HG03432 (cell line): ENCODE data around the gene DSN1.
"Not testable (repeated sequence)": the region's sequence is repeated elsewhere in the genome, so short reads cannot be mapped to it uniquely, and the experiment has no call there.

Experiments
- ATAC-seq: cut with Tn5 transposase; IDR thresholded peaks from one replicate; pipeline ENCODE4 v1.9.1; 2021; ENCODE audit warnings: mild to moderate bottlenecking, moderate library complexity; ENCODE audit not compliant: unreplicated experiment

Gene DSN1, protein sequence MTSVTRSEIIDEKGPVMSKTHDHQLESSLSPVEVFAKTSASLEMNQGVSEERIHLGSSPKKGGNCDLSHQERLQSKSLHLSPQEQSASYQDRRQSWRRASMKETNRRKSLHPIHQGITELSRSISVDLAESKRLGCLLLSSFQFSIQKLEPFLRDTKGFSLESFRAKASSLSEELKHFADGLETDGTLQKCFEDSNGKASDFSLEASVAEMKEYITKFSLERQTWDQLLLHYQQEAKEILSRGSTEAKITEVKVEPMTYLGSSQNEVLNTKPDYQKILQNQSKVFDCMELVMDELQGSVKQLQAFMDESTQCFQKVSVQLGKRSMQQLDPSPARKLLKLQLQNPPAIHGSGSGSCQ

GRCh38 chr20:36773597-36774390 lies at the start of gene DSN1:
TSS of gene DSN1 (minus strand) at chr20:36773763. CDS start at chr20:36771458, 2,305 bp downstream.
- peak; percentile 89 for ATAC-seq

- no peak for ATAC-seq
Observed at GRCh38 chr20:36823121-36823520, 49.6 kb upstream of the DSN1 start.

DNA sequence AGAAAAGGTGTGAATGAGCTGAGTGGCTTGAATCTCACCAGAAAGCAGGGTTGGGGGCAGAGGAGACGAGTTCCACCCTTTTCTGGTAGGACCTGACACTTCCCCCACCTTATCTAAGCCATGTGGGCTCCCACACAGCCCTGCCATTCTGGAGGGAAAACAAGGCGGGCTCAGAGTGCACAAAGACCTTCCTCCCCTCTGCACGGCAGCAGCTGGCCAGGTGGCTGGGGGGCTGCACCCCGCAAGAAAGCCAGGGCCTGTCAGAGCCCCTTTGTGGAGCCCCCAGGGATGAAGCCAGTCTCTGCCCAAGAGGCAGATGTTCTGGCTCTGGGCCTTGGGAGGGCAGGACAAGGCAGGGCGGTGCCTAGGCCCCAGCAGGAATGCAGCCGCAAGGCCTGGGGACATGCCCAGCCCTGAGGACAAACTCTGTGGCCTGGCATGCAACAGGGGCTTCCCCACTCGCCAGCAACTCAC lies 48.4 kb upstream of the DSN1 start:
- no peak for ATAC-seq

DNA sequence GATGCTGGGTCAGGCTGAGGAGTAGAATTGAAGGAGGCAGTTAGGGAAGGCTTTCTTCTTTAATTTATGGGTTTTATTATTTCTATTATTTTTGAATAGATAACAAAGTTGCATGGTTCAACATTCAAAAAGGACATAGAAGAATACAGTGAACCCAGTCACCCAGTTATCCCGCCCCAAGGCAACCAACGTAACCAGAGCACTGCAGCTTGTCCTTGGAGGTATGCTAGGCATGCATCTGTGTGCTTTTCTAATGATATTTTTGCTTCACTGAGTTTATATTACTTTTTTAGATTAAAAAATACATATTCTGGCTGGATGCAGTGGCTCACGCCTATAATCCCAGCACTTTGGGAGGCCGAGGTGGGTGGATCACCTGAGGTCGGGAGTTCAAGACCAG lies 47.4 kb upstream of the DSN1 start:
- ATAC-seq: no peak

DNA sequence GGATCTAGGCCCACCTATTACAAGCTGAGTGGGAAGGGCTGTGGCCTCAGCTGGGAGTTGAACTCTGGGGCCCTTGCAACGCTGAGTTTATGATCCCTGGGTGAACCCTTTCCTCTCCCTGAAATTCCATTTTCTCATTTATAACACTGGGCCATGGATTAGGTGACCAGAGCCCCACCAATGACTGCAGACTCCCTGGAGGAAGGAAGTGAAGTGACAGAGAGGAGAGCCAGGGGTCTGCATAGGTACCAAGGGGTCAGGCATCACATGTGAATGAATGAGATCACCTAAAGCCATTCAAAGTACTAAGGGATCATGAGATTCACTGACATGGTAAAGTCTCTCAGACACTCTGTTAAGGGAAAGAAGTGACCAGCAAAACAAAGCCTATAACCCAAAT lies 46.5 kb upstream of the DSN1 start:
- no peak for ATAC-seq

DNA sequence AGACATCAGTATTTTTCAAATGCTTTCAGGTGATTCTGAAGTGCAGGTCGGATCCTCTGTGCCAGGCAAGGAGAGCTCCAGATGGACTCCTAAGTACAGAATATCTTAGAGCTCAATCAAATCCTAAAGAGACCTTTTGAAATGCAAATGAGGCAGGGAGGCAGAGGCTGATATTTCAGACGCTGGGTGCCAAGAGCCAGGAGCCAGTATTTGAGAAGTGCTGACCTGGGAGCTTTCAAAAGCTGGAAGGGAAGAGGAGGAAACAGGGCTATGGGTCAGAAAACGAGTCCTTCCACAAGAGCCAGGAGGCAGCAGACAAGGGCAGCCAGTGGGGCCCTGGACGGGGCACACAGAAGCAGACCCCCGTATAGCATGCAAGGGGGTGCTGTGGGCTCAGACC lies 46.1 kb upstream of the DSN1 start:
- no peak for ATAC-seq

DNA sequence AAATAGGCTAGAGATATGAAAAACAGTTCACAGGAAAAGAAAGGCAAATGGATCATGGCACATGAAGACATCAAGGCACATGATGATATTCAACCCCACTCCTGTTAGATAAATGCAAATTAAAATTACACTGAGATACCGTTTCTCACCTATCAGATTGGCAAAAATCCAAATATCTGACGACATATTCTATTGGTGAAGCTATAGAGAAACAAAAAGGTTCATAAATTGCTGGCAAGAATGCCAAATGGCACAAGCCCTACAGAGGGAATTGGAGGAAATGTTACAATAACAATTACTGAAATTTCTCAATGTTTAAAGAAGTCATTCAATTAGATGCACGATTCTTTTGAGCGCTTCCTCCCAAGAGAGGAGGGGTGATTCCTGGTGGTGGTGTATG lies 45.3 kb upstream of the DSN1 start:
- no peak for ATAC-seq

- no peak for ATAC-seq
Observed at GRCh38 chr20:36818185-36818584, 44.6 kb upstream of the DSN1 start.

- ATAC-seq: no peak
Observed at GRCh38 chr20:36817496-36817895, 43.9 kb upstream of the DSN1 start.

DNA sequence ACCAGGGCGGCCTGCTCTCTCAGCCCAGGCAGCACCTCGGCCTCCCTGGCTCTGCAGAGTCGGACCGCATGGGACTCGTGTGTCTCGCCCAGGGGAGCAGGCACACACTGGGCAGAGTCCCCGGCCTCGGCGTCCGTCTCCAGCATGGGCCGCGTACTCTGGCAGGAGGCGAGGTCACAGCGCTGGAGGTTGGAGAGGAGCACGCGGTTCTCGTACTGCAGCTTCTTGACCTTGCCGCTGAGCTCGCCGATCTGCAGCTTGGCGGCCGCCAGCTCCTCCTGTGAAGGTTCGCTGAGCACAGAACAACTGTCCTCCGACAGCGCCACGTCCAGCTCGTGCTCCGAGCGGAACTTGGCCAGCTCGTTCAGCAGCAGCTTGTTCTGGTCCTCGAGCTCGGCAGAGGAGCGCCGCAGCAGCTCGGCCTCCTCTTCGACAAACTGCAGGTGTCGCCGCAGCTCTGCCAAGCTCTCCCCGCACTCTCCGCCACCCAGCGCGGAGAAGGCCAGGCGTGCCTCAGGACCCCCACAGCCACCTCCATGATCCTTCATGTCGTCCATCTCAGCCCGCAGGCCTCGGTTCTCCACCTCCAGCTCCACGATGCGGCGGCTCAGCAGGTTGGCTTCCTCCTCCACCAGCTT lies 42.0 kb upstream of the DSN1 start:
- ATAC-seq: no peak

- no peak for ATAC-seq
Observed at GRCh38 chr20:36812594-36813463, 39.3 kb upstream of the DSN1 start.

GRCh38 chr20:36808317-36809257 lies 35.0 kb upstream of the DSN1 start:
- ATAC-seq: no peak

- ATAC-seq: no peak
Observed at GRCh38 chr20:36806049-36806448, 32.5 kb upstream of the DSN1 start.

DNA sequence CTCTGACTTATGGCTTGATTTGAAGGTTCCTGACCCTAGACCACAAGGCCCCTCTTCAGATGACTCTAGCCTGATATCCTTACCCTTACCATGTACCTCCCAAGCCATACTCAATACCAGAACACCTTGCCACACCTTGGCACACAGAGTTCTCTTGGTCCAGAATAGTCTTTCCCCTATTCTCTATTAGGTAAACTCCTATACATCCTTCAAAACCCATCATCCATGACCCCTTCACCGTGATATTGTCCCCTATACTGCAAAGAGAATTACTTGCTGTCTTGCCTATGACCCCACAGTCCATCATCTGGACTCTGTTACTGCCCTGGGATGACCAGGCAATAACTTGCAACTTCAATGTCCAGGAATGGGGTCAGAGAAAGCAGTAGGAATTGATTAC lies 31.8 kb upstream of the DSN1 start:
- no peak for ATAC-seq

DNA sequence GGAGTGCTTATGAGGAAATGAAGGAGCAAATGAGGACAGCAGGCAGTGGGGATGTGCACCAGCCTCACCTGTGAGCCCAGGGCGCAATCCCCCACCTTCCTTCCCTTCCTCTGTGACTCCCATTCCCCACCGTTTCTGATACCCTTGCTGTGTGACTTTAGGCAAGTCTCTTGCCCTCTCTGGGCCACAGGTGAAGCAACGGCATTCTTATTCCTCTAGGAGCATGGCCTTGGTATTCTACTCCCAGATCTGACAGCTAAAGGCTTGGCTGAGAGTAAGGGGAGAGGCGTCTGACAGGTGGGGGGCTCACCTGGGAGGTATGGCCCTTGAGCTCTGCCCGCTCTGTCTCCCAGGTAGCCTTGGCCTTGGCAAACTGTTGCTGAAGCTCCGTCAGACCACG lies 30.9 kb upstream of the DSN1 start:
- no peak for ATAC-seq

DNA sequence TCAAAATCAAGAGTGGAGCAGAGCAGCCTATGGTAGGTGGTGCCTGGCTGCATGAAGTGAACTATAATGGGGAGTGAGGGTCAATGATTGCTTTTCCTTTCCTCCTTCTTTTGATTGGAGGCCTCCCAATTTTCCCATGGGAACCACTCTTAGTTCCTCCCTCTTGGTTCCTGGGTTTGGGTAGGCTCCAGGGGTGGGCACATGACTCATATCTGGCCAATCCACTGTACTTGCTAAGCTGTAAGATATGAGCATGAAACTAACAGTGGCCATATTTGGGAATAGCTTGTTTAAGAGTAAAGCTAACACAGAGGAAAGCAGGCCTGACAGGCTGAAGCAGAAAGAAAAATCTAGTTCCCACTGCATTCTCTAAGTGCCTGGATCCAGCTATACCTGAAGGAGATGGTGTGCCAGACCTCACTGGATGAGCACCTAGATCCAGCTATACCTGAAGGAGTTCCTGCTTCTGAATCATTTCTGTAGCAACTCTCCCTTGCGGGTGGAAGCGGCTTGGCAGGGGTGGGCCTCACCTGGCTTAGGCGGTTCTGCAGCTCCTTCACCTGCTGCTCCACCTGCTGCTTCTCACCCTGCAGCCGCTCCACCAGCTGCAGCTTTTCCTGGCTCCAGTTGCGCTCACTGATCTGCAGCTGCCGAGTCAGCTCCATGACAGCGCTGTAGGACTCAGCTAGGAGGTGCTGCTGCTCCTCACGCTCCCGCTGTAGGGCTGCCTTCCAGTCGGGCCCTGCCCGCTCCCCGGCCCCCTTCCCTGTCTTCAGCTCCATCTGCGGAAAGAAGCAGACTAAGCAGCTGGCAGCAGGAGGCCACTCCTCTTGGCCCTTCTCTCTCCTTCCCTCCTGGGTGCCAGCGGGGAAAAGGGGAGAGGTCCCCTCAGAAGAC lies 29.0 kb upstream of the DSN1 start:
- no peak for ATAC-seq

- ATAC-seq: no peak
Observed at GRCh38 chr20:36800410-36800809, 26.8 kb upstream of the DSN1 start.

GRCh38 chr20:36799313-36799712 lies 25.8 kb upstream of the DSN1 start:
- not testable (repeated sequence) for ATAC-seq

DNA sequence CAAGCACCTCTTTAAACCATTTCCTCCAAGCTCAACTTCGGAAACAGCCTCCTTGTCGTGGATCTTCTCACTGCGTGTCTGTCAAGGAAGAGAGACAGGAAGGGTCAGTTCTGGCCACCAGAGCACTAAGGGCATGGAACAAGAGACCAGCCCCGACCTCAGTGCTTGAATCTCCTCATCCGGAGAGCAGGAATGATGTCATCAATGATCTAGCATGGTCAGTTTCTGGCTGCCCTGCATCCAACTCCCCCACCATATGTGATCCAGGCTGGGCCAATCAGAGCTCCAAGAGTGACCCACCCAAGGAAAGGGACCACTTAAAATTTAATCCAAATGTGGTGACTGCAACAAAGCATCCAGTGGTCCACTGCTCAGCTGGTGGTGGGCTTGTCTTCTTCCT lies 23.3 kb upstream of the DSN1 start:
- ATAC-seq: no peak
